Measurements from ENCODE around the gene NUAK1. TPM values are rescaled to one million over a fixed set of nuclear protein-coding genes. Genes with fewer than 3 reads are reported as not detected.
"Not testable (repeated sequence)": the region's sequence is repeated elsewhere in the genome, so short reads cannot be mapped to it uniquely, and the experiment has no call there.

Gene NUAK1
- total RNA-seq, 1 donor from 2014 or later = 1.7 TPM

DNA sequence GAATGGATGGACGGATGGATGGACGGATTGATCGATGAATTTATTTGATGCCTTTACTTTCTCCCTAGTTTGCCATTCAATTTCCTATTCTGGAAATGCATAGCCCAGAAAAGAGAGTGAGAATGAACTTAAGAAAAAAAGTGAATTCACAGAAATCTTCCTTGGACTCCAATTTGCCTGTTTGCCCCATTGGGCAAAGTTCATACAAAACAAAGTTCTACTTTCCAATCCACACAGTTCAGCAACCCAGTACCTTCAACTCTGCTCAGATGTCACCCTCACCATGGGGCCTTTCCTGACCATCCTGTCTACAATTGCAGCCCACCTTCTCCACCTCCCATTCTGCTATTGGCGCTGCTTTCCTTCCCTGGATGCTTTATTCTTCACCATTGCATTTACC is 8.2 kb upstream of the NUAK1 start:
- ATAC-seq = no peak

GRCh38 chr12:106145539-106146447 is 7.0 kb upstream of the NUAK1 start:
- no peak for ATAC-seq

DNA sequence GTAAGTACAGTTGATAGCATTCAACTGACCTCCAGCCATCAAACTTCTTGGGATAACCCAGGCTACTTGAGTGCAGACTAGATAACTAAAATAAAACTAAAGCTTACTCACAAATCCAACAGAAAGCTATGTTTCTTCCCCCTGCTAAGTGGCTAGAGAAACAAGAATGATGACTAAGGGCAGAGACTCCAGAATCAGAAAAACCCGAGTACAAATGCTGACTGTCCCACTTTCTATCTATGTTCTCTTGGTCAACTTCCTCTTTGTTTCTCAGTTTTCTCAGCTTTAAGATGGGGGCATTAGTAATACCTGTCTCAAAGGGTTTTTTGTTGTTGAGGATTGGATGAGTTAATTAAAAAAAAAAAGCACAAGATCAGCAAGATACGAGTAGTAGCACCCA is 6.1 kb upstream of the NUAK1 start:
- no peak for ATAC-seq

DNA sequence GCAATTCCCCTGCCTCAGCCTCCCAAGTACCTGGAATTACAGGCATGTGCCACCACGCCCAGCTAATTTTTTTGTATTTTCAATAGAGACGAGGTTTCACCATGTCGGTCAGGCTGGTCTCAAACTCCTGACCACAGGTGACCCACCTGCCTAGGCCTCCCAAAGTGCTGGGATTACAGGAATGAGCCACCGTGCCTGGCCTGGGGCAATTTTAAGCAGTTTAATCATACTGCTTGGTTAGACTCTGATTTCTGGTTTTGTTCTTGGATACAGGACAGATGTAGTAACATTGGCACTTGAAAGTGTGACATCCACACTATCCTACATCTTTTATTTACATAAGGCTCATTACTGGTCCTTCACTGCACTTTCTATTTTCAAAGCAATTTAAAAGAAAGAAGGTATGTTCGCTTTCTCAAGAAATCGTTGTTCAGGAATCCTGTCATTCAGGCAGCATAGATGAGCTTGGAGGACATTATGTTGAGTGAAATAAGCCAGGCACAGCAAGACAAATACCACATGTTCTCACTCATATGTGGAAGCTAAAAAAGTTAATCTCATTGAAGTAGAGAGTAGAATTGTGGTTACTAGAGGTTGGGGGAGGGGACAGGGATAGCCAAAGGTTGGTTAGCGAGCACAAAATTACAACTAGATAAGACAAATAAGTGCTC is 4.0 kb upstream of the NUAK1 start:
- no peak for ATAC-seq

DNA sequence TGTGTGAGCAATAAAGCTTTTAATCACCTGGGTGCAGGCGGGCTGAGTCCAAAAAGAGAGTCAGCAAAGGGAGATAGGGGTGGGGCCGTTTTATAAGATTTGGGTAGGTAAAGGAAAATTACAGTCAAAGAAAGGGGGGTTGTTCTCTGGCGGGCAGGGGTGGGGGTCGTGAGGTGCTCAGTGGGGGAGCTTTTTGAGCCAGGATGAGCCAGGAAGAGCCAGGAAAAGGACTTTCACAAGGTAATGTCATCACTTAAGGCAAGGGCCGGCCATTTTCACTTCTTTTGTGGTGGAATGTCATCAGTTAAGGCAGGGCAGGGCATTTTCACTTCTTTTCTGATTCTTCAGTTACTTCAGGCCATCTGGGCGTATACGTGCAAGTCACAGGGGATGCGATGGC is 3.2 kb upstream of the NUAK1 start:
- not testable (repeated sequence) for ATAC-seq

DNA sequence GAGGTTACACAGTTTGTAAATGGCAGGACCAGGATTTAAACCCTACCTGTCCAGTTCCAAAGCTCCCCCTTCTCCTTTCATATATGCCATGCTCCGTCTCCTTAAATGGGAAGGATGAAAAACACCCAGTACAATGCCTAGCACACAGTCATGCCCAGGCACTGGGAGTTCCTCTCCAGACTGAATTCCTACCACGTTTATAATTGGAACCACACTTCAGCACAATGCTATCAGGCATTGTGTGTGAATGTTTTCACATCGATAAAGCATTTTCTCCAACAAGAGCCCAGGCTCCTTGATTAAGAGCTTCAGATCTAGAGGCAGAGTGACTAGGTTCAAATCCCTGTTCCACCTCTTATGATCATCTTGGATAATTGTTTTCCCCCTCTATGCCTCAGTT is 2.7 kb upstream of the NUAK1 start:
- ATAC-seq = no peak

- no peak for ATAC-seq
Observed at GRCh38 chr12:106141003-106141402, 2.2 kb upstream of the NUAK1 start.

DNA sequence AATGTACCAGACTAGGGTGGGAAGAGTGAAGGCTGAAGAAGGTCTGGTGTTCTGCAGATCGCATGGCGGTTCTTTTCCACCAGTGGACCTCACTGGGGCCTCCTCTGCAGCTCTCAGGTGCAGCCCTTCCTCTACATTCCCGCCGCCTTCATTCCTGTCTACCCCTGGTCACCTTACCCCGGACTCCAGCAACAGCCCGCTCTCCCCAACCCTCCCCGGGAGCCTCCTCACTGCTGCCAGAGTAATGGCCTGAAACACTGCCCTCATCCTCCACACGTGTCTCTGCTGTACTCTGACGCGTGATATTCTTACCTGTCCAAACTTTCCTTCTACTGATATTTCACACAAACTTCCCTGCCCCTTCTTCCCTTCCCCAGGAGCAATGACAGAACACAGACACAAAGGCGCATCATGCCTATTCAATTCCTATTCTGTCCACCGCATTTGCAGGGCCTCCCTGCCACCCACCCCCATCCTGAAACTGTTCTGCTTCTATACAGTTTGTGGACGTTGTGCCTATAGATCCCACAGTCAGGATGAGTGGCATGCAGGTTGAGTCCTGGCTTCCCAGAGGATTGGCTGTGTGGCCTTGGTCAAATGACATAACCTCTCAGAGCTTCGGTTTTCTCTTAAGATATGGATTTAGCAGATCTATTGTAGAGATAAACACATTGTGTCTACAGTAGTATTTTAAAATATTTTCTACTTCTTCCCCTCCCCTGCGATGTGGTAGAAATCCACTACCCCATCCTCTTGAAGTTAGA is 1.7 kb upstream of the NUAK1 start:
- no peak for ATAC-seq

DNA sequence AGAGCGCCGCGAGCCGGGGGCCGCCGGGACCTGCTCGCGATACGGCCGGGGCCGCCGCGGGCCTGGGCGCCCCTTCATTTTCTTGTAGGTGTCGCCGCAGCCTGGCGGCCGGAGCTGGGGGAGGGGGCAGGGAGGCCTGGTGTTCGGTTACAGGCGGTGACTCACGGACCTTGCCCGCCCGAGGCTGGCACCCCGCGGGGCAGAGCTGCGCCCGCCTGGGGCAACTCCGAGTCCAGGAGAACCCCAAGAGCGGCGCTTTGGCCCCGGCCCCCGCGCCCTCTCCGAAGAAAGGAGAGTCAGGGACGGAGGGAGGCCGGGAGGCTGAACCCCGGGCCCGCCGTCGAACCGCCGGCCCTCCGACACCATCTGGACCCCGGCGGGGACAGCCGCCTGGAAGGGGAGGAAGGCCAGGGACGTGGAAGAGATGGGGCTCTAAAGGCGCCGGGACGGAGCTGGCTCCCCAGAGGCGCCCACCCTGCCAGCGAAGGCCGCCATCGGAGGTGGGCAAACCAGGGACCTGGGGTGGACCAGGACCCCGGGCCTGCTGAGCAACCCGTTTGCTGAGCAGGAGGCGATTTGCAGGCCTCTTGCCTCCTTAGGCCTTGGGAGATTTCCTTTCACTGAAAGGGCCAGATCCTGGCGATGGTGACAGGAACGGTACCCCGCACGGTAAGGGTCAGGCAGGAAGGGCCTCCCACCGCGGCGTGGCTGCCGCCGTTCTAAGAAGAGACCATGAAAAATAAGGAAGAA is 843 bp upstream of the NUAK1 start:
- peak; percentile 70 for ATAC-seq

GRCh38 chr12:106138357-106138632 is 459 bp downstream of the NUAK1 start:
- no peak for ATAC-seq

GRCh38 chr12:106137530-106138356 is 1.0 kb downstream of the NUAK1 start:
- ATAC-seq = no peak

- no peak for ATAC-seq
Observed at GRCh38 chr12:106136263-106136662, 2.5 kb downstream of the NUAK1 start.

- ATAC-seq = no peak
Observed at GRCh38 chr12:106135781-106136180, 3.0 kb downstream of the NUAK1 start.

DNA sequence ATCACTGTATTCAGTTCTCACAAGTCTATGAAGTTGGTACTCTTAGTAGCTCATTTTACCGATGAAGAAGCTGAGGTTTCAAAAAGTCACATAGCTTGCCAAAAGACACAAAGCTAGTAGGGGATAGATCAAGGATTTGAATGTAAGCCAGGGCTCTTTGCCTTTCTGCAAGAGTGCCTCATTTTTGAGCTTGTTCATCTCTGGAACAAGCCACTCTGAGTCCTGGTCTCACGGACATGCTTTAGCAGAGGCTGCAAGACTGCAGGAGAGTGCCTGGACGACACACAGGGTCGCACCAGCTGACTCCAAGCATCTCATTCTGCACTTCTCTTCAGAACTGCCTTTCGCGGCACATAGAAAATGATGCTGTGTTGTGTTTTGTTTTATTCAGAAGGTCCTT is 3.7 kb downstream of the NUAK1 start:
- no peak for ATAC-seq

GRCh38 chr12:106134294-106134949 is 4.3 kb downstream of the NUAK1 start:
- no peak for ATAC-seq

GRCh38 chr12:106133136-106134087 is 5.3 kb downstream of the NUAK1 start:
- no peak for ATAC-seq

DNA sequence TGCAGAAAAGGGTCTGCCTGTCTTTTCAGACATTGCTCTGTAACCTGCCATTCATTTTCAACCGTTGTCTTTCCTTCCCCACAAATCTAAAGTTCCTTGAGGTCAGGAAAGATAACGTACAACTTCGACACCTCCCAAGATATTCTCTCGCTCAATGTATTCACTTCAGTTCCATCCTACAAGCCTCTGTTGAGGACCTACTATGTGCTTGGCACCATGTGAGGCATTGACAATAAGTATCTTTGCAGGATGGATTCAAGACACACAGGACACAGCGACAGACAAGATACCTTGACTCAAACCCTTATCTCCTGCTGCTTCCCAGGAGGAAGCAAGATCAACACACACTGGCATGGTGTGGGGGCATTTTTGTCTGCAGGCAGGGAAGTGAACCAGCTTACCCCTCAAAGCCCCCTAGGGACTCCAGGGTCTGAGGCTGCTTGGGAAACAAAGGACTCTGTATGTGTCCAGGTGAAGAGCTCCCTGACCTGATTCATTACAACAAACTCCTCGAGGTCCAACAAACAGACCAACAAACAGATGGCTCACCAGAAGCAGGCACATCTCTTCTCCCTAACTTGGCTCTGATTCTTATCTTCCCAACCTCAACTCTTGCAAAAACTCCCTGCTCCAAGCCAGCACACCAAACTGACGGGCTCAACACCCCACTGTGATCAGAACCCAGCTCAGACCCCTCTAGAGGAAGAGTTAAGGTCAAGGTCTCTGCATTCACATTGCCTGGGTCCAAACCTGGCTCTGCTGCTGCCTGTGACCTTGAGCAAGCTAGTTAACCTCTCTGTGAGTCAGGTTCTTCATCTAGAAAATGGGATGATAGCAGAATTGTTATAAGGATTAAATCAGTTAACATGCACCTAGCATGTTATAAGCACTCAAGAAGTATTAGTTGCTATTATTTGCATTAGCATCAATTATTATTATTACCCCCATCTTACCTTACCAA is 6.3 kb downstream of the NUAK1 start:
- ATAC-seq = no peak

DNA sequence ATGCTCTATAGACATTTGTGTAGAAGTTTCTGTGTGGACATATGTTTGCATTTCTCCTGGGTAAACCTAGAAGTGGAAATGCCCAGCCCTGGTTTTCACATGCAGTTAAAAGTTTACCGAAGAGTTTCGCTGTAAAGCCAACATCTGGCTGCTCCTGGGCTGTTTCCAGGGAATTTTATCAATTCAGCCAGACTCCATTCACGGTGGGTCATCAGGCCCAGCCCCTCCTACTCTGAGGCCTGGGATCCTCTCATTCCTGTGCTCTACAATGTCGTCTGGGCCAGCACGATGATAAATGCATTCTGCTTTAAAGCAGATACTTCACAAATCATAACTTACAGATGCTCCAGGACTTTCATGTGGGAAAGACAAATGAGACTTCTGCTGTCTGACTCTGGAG is 7.1 kb downstream of the NUAK1 start:
- no peak for ATAC-seq
